Measurements from ENCODE around the gene LGR4. TPM values are rescaled to one million over a fixed set of nuclear protein-coding genes. Genes with fewer than 3 reads are reported as not detected.

LGR4 gene
- total and polyA plus RNA-seq, 2 of the 13 experiments (the other 11 are each of a cell fraction or from before 2014, with no cell fraction given): 42.1 to 68.7 TPM

GRCh38 chr11:27460158-27460978 lies 12.2 kb downstream of the LGR4 start (continued):
- TF ChIP-seq ZNF276 (CRISPR knock-in tag; IDR thresholded peaks at IDR 0.05; ENCODE audit: low read depth) (no peak), FOXA1 (IDR thresholded peaks at IDR 0.05) (no peak), FOXA1 (CRISPR knock-in tag; IDR thresholded peaks at IDR 0.05) (peak; percentile 69), NFE2L1 (CRISPR knock-in tag; IDR thresholded peaks at IDR 0.05; ENCODE audit: borderline replicate concordance) (no peak), ZMAT3 (CRISPR knock-in tag; conservative IDR thresholded peaks at IDR 0.05) (no peak), ZNF75D (CRISPR knock-in tag; IDR thresholded peaks at IDR 0.05; ENCODE audit: borderline replicate concordance) (no peak), CBFB (CRISPR knock-in tag; IDR thresholded peaks at IDR 0.05) (0 out of 2 replicates have a peak, but pooled peaks have one; percentile 30), SRSF9 (IDR thresholded peaks at IDR 0.05; ENCODE audit: borderline replicate concordance, insufficient read depth, low read depth, low read length, poor library complexity, severe bottlenecking) (no peak), RARA (CRISPR knock-in tag; IDR thresholded peaks at IDR 0.05) (peak; percentile 85), ISL2 (CRISPR knock-in tag; IDR thresholded peaks at IDR 0.05) (peak; percentile 86), ZFP36L2 (CRISPR knock-in tag; IDR thresholded peaks at IDR 0.05) (no peak), ZNF441 (CRISPR knock-in tag; IDR thresholded peaks at IDR 0.05; ENCODE audit: borderline replicate concordance) (no peak), ZNF576 (CRISPR knock-in tag; IDR thresholded peaks at IDR 0.05) (no peak), ZNF556 (CRISPR knock-in tag; IDR thresholded peaks at IDR 0.05; ENCODE audit: borderline replicate concordance) (no peak), ELF1 (CRISPR knock-in tag; IDR thresholded peaks at IDR 0.05) (no peak; the same call in 1 of the 2 replicates), MTERF4 (CRISPR knock-in tag; IDR thresholded peaks at IDR 0.05) (no peak), TCF7 (IDR thresholded peaks at IDR 0.05; ENCODE audit: low read depth) (peak; percentile 66; the same call in 1 of the 2 replicates), ZHX2 (IDR thresholded peaks at IDR 0.05; ENCODE audit: low read depth) (no peak), ZHX2 (CRISPR knock-in tag; IDR thresholded peaks at IDR 0.05; ENCODE audit: borderline replicate concordance) (no peak), GABPB1 (CRISPR knock-in tag; IDR thresholded peaks at IDR 0.05) (no peak; the same call in 1 of the 2 replicates), MTA3 (CRISPR knock-in tag; IDR thresholded peaks at IDR 0.05) (no peak), MBD4 (IDR thresholded peaks at IDR 0.05; ENCODE audit: borderline replicate concordance, low read length) (no peak; the same call in 1 of the 2 replicates)

Measured in HepG2 (cell line).